HG03575 (cell line): ENCODE data around the gene CDKN2A.

ENCODE experiments used
- ATAC-seq: cut with Tn5 transposase; IDR thresholded peaks from one replicate; pipeline ENCODE4 v1.9.1; 2021; ENCODE audit not compliant: unreplicated experiment, insufficient number of reproducible peaks, low FRiP score; ENCODE audit errors: extremely low read depth

Gene CDKN2A

DNA sequence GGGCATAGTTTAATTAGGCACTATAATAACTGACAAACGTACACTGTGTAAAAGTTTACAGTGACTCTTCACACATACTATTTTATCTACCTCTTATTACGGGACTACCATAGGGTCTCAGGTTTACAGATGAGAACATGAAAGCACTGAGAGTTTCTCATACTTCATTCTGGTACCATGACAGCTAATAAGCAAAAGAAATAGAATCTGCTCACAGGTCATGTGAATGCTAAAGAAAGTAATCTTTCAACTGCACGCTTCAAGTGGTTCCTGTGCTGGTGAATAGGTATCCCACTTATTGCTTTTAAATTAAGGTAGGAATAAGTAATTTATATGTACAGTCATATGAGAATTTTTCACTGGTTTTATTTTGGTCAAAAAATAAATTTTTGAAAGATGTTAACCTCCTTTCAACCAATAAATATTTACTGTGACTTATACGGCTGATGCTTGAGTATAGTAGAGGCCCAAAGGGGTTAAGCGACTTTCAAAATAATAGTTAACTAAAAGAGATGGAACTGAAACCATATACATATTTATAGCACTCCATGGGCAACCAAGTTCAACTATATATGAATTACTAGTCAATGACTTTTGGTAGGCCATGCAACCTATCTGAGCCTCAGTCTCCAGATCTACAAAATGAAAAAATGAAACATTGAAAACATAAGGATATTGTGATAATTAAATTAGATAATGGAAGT lies 8.1 kb downstream of the CDKN2A start:
- ATAC-seq: no peak

DNA sequence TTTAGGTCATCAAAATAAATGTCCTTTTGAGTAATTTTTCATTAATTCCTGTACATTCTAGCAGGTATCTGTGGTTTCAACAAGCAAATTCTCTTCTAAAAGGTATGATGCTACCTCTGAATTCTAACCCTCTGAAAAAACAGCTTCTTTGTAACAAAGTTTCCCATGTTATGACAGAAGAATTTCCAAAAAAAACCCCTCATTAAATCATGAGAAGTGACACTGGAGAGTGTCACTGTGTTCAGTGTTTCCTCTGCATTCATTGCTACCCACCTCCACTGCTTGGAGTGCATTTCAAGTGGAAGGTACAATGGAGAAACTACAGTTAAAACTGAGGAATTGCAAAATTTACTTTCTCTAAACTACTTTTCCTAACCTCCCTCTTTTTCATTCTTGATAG lies 10.1 kb downstream of the CDKN2A start:
- ATAC-seq: no peak

DNA sequence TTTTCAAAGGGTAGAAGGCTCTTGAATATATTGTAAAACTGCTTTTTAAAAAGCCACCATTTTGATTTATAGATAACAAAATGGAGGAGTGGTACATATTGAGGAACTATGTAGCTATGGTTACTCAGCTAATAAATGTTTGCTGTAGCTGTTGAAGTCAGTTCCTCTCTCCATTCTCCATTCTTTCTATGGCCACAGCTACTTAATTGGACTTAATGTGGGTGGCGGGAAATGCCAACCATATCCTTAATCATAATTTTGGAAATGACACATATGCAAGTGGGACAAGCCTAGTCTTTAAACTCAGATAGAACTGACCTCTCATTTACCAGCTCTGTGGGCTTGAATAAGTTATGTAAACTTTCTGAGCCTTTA lies 10.6 kb downstream of the CDKN2A start:
- ATAC-seq: no peak

DNA sequence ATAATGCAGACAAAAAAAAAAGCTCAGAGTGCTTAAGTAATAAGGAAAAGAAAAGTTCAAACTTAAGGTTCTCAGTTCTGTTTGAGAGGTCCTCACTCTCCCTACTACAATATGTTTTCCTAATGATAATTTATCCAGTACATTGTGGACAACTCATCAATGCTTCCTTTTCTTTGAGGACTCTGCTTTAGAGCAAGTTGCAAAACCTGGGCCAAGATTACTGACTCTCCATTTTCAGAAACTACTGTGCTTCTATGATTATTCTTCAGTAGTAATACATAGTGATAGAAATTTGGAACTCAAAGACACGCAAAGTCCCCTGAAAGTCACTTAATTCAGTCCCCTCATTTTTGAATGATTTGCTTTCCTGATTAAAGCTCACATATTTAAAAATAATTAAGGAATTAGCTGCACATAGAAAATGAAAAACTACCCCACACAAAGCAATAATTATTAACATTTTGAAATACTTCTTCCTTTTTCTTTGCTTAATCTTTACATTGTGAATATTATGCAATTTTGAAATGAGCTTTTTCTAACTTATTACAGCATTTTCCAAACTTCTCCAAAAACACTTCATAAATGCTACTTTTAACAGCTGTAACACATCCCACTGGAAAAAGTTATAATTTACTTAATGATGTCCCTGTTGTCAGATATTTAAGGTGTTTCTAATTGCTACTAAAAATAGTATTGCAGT lies 11.2 kb downstream of the CDKN2A start:
- no peak for ATAC-seq

DNA sequence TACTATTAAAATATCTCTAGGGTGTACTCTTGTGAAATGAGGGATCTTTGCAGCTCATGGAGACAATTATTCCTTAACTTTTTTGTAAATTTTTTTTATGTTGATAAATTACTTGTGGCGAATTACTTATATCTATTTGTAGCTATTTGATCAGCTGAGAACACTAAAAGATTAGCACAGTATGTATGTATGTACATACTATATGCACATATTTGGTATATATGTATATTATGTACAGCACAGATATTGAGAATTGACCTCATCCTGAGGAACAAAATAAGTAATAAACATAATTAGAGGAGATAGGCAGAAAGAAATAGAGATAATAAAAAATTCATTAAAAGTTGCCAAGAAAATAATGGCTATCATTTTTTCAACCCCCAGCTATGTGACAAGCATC lies 11.8 kb downstream of the CDKN2A start:
- ATAC-seq: no peak

DNA sequence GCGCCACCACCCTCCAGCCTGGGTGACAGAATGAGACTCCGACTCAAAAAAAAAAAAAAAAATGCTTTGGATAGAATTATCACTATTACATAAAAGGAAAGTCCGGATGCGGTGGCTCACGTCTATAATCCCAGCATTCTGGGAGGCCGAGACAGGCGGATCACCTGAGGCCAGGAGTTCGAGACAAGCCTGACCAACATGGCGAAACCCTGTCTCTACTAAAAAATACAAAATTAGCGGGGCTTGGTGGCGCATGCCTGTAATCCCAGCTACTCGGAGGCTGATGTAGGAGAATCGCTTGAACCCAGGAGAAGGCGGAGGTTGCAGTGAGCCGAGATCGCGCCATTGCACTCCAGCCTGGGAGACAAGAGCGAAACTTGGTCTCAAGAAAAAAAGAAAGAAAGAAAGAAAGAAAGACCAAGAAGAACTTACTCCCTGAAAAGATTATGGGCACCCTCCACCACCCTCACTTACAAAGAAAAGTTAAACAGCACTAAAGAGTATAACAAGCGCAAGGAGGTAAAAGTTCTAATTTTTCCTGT lies 17.8 kb downstream of the CDKN2A start:
- no peak for ATAC-seq

DNA sequence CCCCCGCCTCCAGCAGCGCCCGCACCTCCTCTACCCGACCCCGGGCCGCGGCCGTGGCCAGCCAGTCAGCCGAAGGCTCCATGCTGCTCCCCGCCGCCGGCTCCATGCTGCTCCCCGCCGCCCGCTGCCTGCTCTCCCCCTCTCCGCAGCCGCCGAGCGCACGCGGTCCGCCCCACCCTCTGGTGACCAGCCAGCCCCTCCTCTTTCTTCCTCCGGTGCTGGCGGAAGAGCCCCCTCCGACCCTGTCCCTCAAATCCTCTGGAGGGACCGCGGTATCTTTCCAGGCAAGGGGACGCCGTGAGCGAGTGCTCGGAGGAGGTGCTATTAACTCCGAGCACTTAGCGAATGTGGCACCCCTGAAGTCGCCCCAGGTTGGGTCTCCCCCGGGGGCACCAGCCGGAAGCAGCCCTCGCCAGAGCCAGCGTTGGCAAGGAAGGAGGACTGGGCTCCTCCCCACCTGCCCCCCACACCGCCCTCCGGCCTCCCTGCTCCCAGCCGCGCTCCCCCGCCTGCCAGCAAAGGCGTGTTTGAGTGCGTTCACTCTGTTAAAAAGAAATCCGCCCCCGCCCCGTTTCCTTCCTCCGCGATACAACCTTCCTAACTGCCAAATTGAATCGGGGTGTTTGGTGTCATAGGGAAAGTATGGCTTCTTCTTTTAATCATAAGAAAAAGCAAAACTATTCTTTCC lies 19.3 kb downstream of the CDKN2A start:
- ATAC-seq: no peak

DNA sequence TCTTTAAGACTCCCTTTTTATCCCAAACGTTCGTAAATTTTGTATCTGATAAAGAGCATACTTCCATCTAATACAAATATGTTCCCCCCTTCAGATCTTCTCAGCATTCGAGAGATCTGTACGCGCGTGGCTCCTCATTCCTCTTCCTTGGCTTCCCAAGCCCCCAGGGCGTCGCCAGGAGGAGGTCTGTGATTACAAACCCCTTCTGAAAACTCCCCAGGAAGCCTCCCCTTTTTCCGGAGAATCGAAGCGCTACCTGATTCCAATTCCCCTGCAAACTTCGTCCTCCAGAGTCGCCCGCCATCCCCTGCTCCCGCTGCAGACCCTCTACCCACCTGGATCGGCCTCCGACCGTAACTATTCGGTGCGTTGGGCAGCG lies 19.9 kb downstream of the CDKN2A start:
- ATAC-seq: no peak

DNA sequence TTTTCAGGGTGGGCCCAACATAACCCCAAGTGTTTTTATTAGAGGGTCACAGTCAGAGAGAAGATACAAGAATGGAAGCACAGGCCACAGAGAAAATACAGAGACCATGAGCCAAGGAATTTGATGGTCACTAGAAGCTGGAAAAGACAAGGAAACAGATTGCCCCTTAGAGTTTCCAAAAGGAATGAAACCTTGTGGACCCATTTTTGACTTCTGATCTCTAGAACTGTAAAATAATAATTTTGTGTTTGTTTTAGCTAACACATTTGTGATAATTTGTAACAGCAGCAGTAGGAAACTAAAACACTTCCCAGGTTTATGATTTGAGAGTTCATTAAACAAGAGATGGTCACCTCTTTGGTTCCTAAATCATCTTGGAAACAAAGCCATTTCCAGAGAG lies 21.8 kb downstream of the CDKN2A start:
- no peak for ATAC-seq

DNA sequence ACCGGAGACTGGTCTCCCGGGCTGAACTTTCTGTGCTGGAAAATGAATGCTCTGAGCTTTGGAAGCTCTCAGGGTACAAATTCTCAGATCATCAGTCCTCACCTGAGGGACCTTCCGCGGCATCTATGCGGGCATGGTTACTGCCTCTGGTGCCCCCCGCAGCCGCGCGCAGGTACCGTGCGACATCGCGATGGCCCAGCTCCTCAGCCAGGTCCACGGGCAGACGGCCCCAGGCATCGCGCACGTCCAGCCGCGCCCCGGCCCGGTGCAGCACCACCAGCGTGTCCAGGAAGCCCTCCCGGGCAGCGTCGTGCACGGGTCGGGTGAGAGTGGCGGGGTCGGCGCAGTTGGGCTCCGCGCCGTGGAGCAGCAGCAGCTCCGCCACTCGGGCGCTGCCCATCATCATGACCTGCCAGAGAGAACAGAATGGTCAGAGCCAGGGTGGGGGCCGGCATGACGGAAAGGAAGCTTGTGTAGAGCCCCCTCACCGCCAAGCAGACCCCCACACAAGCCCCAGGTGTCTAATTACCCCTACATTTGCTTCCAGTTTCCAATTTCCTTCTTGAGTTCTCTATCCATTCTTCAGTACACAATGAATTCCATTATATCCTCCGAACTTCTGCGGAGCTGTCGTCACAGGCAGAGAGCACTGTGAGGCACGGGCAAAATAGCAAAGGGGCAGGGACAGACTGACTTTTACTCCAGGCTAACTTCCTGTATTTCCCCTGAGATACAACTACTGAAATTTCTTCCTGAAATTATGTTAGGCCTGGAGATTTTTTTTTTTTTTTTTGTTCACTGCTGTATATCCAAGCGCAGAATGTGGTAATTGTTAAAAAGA lies 23.2 kb downstream of the CDKN2A start:
- ATAC-seq: no peak

DNA sequence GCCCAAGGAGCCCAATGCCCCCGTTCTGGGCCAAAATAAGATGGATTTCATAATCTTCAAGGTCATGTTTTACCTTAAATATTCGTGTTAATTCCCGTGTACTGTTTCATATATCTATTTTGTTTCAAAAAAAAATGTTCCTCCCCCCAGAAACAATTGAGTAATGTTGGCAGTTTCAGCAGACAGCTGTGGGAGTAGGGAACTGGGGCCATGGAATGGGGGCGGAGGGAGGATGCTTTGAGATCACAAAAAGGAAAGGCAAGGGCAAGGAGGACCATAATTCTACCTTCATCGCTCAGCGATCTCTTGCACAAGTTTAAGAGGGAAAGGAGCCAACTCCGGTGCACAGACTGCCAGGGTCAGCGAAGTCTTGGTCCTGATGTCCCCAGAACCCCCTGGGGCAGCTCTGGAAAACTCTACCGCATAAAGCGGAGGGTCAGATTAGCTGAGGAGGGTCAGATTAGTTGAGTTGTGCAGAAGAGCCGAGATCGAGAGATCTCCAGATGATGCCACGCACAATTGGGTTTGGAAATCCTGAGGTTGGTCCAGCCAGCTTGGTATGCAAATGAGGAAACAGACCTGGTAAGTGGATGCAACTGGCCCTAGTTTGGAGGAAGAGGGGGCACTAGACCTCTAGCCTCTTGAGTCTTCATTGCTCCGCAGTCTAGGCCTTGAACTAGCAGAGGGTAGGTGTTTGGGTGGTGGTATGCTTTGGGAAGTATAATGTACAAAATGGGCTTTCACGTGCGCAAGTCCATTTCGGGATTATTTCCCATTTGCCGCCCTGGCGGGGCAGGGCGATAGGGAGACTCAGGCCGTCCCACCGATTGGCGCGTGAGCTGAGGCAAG lies 24.0 kb downstream of the CDKN2A start:
- ATAC-seq: no peak

DNA sequence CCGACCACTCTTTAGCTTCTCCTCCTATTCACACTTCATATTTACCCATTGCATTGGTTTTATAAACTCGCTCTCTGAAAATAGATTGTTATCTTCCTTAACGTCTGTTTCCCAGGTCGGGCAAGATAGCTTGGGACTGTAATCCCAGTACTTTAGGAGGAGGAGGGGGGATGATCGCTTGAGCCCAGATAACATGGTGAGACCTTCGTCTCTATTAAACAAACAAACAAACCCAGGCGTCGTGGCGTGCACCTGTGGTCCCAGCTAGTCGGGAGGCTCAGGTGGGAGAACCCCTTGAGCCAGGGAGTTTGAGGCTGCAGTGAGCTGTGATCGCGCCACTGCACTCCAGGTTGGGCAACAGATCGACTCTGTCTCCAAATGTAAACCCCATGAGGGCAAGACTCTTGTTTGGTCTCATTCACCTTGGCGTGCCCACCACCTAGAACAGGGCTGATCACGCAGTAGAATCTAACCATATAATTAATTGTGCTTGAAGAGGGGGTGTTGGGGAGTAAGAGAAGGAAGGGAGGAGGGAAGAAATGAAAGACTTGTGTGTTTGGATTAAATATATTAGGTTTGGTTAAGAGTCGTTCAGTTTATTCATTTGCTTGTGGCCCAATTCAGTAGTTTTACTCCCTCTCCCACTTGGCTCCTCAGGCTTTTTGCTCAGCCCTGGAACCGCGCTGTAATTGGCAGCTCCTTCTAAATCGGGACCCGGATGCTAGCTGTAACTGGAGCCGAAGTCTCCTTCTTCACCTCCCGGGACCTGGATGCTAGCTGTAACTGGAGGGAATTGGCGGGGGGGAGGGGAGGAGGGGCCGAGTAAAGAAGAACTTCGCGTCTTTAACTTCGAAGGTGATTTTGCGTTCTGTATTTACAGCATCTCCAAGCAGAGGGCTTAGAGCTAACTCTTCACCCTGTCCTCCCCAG lies 24.9 kb downstream of the CDKN2A start:
- ATAC-seq: no peak

DNA sequence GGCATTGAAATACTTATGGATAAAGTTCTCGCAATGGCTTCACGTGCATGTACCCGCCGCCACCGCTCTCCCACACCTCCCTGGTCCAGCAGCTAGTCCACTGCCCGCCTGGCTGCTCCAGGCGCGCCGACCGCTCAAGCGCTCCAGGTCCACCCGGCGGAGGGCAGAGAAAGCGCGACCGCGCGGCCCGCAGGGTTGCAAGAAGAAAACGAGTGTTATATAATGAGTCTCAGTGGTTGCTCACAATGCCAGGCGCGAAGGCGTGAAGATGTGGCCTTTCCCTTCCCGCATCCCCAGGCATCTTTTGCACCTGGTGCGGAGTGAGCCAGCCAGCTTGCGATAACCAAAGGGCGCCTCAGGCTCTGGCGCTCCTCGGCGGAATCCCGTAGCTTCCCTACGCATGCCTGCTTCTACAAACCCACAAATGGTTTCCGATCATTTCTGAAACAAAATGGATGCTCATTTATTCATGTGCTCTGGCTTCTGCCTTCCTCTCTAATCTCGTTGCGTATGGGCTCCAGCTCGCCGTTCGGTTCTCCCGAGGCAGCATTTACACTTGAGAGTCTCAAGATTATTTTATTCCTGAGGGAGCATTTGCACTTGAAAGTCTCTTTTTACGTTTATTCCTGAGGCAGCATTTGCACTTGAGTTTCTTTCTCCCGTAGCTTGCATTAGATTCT lies 25.7 kb downstream of the CDKN2A start:
- ATAC-seq: no peak

DNA sequence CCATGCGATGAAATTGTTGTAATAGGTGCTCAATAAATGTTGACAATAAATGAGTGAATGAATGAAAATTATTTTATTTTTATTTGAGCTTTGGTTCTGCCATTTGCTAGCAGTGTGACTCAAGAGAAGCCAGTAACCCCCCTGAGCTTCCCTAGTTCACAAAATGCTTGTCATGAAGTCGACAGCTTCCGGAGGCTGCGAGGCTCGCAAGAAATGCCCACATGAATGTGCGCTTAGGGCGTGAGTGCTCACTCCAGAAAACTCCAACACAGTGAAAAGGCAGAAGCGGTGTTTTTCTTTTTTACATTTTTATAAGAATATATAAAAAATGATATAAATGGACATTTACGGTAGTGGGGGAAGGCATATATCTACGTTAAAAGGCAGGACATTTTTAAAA lies 26.5 kb downstream of the CDKN2A start:
- no peak for ATAC-seq

DNA sequence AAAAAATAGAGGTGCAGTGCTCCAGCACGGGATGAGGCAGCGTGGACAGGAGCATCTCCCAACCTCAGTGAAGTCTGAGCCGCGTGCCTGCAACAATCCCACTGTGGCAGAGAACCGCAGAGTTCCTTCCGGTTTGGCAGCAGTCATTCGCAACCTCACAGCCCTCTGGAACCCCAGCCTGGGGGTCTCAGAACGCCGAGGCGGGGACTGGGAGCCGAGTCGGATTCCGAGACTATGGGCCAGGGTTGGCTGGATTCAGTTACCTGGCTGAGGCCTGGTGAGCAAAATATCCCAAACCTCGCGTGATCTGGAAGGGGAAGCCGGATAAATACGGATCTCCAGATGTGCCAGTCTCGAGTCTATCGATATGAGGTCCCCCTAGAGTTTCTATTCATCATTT lies 27.0 kb downstream of the CDKN2A start:
- no peak for ATAC-seq

DNA sequence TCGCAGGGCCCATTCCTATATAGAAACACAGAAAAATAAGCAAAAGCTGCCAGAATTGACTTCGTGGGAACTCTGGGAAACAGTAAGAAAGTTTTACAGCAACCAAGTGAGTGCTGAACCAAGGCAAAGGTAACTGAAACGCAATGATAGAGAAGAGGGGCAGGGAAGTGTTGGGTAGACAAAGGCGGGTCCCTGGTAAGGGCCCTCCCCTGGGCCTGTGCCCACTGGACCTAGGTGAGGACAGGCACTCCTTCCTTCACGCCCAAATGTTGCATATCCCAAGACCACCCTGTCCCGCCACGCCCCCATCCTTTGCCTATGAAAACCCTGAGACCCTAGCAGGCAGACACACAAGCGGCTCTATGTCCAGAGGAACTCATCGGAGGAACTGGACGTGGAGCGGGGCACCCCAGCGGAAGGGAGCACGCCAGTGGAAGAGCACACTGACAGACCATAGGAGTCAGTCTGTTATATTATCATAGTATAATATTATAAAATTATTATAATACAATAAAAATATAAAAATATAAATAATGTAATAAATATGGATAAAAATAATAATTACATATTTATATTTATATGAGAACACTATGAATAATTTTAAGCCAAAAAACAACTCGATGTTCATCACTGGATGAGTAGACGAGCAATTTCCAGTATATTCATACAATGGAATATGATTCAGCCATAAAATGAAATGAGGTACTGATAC lies 27.9 kb downstream of the CDKN2A start:
- ATAC-seq: no peak
